ENCODE results near the gene NDUFA1. TPM values are rescaled to one million over a fixed set of nuclear protein-coding genes. Genes with fewer than 3 reads are reported as not detected.
A peak's percentile ranks its signal among the peaks of the same experiment; 100 is the strongest.
"Not testable (repeated sequence)": the region's sequence is repeated elsewhere in the genome, so short reads cannot be mapped to it uniquely, and the experiment has no call there.

Gene NDUFA1
- total RNA-seq, result 100 to 1,000 TPM in 1 of 2 experiments, 10 to 100 TPM in 1; 64.9 to 104 TPM

GRCh38 chrX:119871599-119872395 lies at the start of gene NDUFA1, which contains the start of gene RNF113A:
Gene NDUFA1, plus strand, starts transcription at chrX:119871832. Its CDS starts 80 bp downstream, at chrX:119871912.
Gene RNF113A, minus strand, starts transcription at chrX:119871733. Its CDS starts 120 bp downstream, at chrX:119871613.
- ChIA-PET CTCF (interaction anchor here (1.2 to 1.5 kb wide), 2 partner anchors 10 to 19 kb away, joined by 3 to 5 read pairs; partner anchors contain the start of gene UPF3B), POLR2A (no interaction called here)
- peaks cover 21% of the 10 kb centered on the region for H3K36me3 Mint-ChIP-seq (ENCODE audit: low read depth)

GRCh38 chrX:119824221-119824620 lies 47.4 kb upstream of the NDUFA1 start:
- H3K4me3 Mint-ChIP-seq; H3K27ac Mint-ChIP-seq; H3K9me3 Mint-ChIP-seq; H3K27me3 Mint-ChIP-seq; H3K36me3 Mint-ChIP-seq (ENCODE audit: low read depth); CTCF ChIA-PET; POLR2A ChIA-PET; DNase-seq: not testable (repeated sequence)
- peaks cover 22% of the 10 kb centered on the region for H3K4me1 Mint-ChIP-seq

More at GRCh38 chrX:119871599-119872395, at the start of gene NDUFA1, which contains the start of gene RNF113A:
- Mint-ChIP-seq H3K4me1 (peaks cover 16% of the 10 kb centered on the region), H3K27ac (peak within 1 kb of the TSS; percentile 100), H3K9me3 (no peaks in the 10 kb centered on the region), H3K4me3 (peak within 1 kb of the TSS; percentile 100), H3K27me3 (no peaks in the 10 kb centered on the region)
- DNase-seq, result peak; percentile 87

- peaks cover 19% of the 10 kb centered on the region for H3K4me1 Mint-ChIP-seq
- CTCF ChIA-PET, result interaction anchor here (1.7 kb wide), 1 partner anchor 42 kb away, joined by 4 read pairs; no protein-coding TSS in a partner anchor
- no peak overlapping the region for H3K4me3 Mint-ChIP-seq
- POLR2A ChIA-PET, result no interaction called here
- peak overlapping the region; percentile 69 for H3K27ac Mint-ChIP-seq
- H3K9me3 Mint-ChIP-seq, result no peaks in the 10 kb centered on the region
- peaks cover 16% of the 10 kb centered on the region for H3K36me3 Mint-ChIP-seq (ENCODE audit: low read depth)
- no peak for DNase-seq
- no peaks in the 10 kb centered on the region for H3K27me3 Mint-ChIP-seq
Measured at GRCh38 chrX:119826399-119826959, 45.2 kb upstream of the NDUFA1 start.

GRCh38 chrX:119828446-119828845 lies 43.2 kb upstream of the NDUFA1 start:
- Mint-ChIP-seq H3K27me3 (no peaks in the 10 kb centered on the region), H3K36me3 (ENCODE audit: low read depth) (peaks cover 19% of the 10 kb centered on the region), H3K27ac (no peak overlapping the region), H3K4me1 (peaks cover 10% of the 10 kb centered on the region), H3K4me3 (no peak overlapping the region), H3K9me3 (no peaks in the 10 kb centered on the region)
- CTCF ChIA-PET, result no interaction called here
- no peak for DNase-seq
- POLR2A ChIA-PET, result no interaction called here

GRCh38 chrX:119833905-119834304 lies 37.7 kb upstream of the NDUFA1 start:
- POLR2A ChIA-PET, result no interaction called here
- Mint-ChIP-seq H3K4me1 (no peaks in the 10 kb centered on the region), H3K9me3 (no peaks in the 10 kb centered on the region), H3K27ac (no peak overlapping the region), H3K36me3 (ENCODE audit: low read depth) (peaks cover 47% of the 10 kb centered on the region), H3K4me3 (no peak overlapping the region), H3K27me3 (no peaks in the 10 kb centered on the region)
- CTCF ChIA-PET, result interaction anchor here (0.8 to 1.2 kb wide), 2 partner anchors 8 to 19 kb away, joined by 3 read pairs; partner anchors contain the start of gene UPF3B
- DNase-seq, result no peak

- H3K4me3 Mint-ChIP-seq, result peak within 1 kb of the TSS; percentile 98
- H3K36me3 Mint-ChIP-seq (ENCODE audit: low read depth), result peaks cover 13% of the 10 kb centered on the region
- no peaks in the 10 kb centered on the region for H3K9me3 Mint-ChIP-seq
- peak within 1 kb of the TSS; percentile 97 for H3K27ac Mint-ChIP-seq
- POLR2A ChIA-PET, result interaction anchor here (0.5 to 1.3 kb wide), 3 partner anchors 21 to 188 kb away, joined by 3 to 10 read pairs (median 5); partner anchors contain the start of gene RPL39
- no peaks in the 10 kb centered on the region for H3K27me3 Mint-ChIP-seq
- DNase-seq, result peak; percentile 96
- H3K4me1 Mint-ChIP-seq, result peaks cover 22% of the 10 kb centered on the region
- CTCF ChIA-PET, result interaction anchor here (1.2 to 1.5 kb wide), 3 partner anchors 19 to 61 kb away, joined by 3 to 6 read pairs (median 5); partner anchors contain the start of genes NDUFA1, RNF113A and RPL39
Measured at GRCh38 chrX:119852382-119853353, 19.0 kb upstream of the NDUFA1 start, which contains the start of gene UPF3B. Gene UPF3B, minus strand, starts transcription at chrX:119852963. Its CDS starts 35 bp downstream, at chrX:119852928.

GRCh38 chrX:119853444-119853843 lies 18.2 kb upstream of the NDUFA1 start:
- no peaks in the 10 kb centered on the region for H3K27me3 Mint-ChIP-seq
- POLR2A ChIA-PET, result interaction anchor here (0.5 to 1.3 kb wide), 3 partner anchors 20 to 188 kb away, joined by 3 to 10 read pairs (median 5); partner anchors contain the start of gene RPL39

GRCh38 chrX:119870626-119871131 lies 953 bp upstream of the NDUFA1 start:
- H3K36me3 Mint-ChIP-seq (ENCODE audit: low read depth), result peaks cover 18% of the 10 kb centered on the region
- CTCF ChIA-PET, result interaction anchor here (0.6 to 1.8 kb wide), 8 partner anchors 9 to 271 kb away, joined by 3 to 5 read pairs (median 3); partner anchors contain the start of genes RPL39 and UPF3B
- peak overlapping the region; percentile 100 for H3K4me3 Mint-ChIP-seq
- POLR2A ChIA-PET, result no interaction called here
- peaks cover 16% of the 10 kb centered on the region for H3K4me1 Mint-ChIP-seq
- peak overlapping the region; percentile 100 for H3K27ac Mint-ChIP-seq
- DNase-seq, result peak; percentile 40
- H3K9me3 Mint-ChIP-seq, result no peaks in the 10 kb centered on the region
- no peaks in the 10 kb centered on the region for H3K27me3 Mint-ChIP-seq

More at GRCh38 chrX:119853444-119853843, 18.2 kb upstream of the NDUFA1 start:
- Mint-ChIP-seq H3K27ac (peak overlapping the region; percentile 97), H3K9me3 (no peaks in the 10 kb centered on the region), H3K36me3 (ENCODE audit: low read depth) (peaks cover 12% of the 10 kb centered on the region), H3K4me1 (peaks cover 23% of the 10 kb centered on the region), H3K4me3 (peak overlapping the region; percentile 98)
- no peak for DNase-seq
- CTCF ChIA-PET, result interaction anchor here (1.2 to 1.5 kb wide), 3 partner anchors 18 to 62 kb away, joined by 3 to 6 read pairs (median 5); partner anchors contain the start of genes NDUFA1, RNF113A and RPL39

- peak overlapping the region; percentile 100 for H3K27ac Mint-ChIP-seq
- POLR2A ChIA-PET, result no interaction called here
- peaks cover 16% of the 10 kb centered on the region for H3K4me1 Mint-ChIP-seq
- CTCF ChIA-PET, result interaction anchor here (0.6 to 1.8 kb wide), 5 partner anchors 9 to 272 kb away, joined by 3 to 5 read pairs (median 3); partner anchors contain the start of gene UPF3B
- H3K4me3 Mint-ChIP-seq, result peak overlapping the region; percentile 100
- H3K36me3 Mint-ChIP-seq (ENCODE audit: low read depth), result peaks cover 21% of the 10 kb centered on the region
- DNase-seq, result no peak
- H3K27me3 Mint-ChIP-seq, result no peaks in the 10 kb centered on the region
- H3K9me3 Mint-ChIP-seq, result no peaks in the 10 kb centered on the region
Measured at GRCh38 chrX:119871245-119871598, 410 bp upstream of the NDUFA1 start.

GRCh38 chrX:119878740-119879139 lies 7.1 kb downstream of the NDUFA1 start:
- H3K4me1 Mint-ChIP-seq, result peaks cover 20% of the 10 kb centered on the region
- no peaks in the 10 kb centered on the region for H3K9me3 Mint-ChIP-seq
- ChIA-PET POLR2A (no interaction called here), CTCF (interaction anchor here (1.0 kb wide), 1 partner anchor 9 kb away, joined by 3 read pairs; no protein-coding TSS in a partner anchor)
- no peak overlapping the region for H3K4me3 Mint-ChIP-seq
- peaks cover 9% of the 10 kb centered on the region for H3K36me3 Mint-ChIP-seq (ENCODE audit: low read depth)
- no peak for DNase-seq
- H3K27me3 Mint-ChIP-seq, result no peaks in the 10 kb centered on the region
- H3K27ac Mint-ChIP-seq, result peak overlapping the region; percentile 54

GRCh38 chrX:119880076-119880475 lies 8.4 kb downstream of the NDUFA1 start:
- H3K9me3 Mint-ChIP-seq, result no peaks in the 10 kb centered on the region
- CTCF ChIA-PET, result interaction anchor here (0.5 to 1.4 kb wide), 3 partner anchors 13 to 137 kb away, joined by 3 read pairs; no protein-coding TSS in a partner anchor
- H3K27ac Mint-ChIP-seq, result peak overlapping the region; percentile 65
- no peaks in the 10 kb centered on the region for H3K27me3 Mint-ChIP-seq
- H3K4me1 Mint-ChIP-seq, result peaks cover 19% of the 10 kb centered on the region
- DNase-seq, result peak; percentile 10
- H3K36me3 Mint-ChIP-seq (ENCODE audit: low read depth), result peaks cover 9% of the 10 kb centered on the region
- POLR2A ChIA-PET, result no interaction called here
- H3K4me3 Mint-ChIP-seq, result no peak overlapping the region
